NOMO-1 treated with dmso at 0.1 percent for 144 hours (cell line): ENCODE measurements around the gene BST1.
"Not testable (repeated sequence)": the region's sequence is repeated elsewhere in the genome, so short reads cannot be mapped to it uniquely, and the experiment has no call there.

ENCODE experiments used
- DNase-seq: peaks from one replicate; lab custom pipeline; 2025; ENCODE audit not compliant: unreplicated experiment; lab: John Stamatoyannopoulos, UW

Gene BST1

GRCh38 chr4:15742083-15742582, 39.3 kb downstream of the BST1 start:
- no peak for DNase-seq

- DNase-seq, result no peak
Observed at GRCh38 chr4:15742637-15743036, 39.8 kb downstream of the BST1 start.

DNA sequence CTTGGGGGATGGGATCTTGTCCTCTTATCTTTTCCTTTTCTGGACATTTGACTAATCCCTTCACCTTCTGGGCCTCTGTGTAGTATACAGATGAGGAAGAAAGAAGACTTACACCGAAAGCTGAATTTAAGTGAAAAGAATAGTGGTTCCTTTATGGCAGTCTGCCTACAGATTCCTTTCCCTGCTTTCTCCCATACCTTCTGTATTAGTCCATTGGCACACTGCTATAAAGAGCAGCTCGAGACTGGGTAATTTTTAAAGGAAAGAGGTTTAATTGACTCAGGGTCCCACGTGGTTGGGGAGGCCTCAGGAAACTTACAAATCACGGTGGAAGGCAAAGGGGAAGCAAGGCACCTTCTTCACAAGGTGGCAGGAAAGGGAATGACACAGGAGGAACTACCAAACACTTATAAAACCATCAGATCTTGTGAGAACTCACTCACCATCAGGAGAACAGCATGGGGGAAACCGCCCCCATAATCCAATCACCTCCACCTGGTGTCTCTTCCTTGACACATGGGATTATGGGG, 41.2 kb downstream of the BST1 start:
- no peak for DNase-seq

GRCh38 chr4:15746110-15746509, 43.2 kb downstream of the BST1 start:
- DNase-seq, result no peak

- no peak for DNase-seq
Observed at GRCh38 chr4:15749001-15749400, 46.1 kb downstream of the BST1 start.

DNA sequence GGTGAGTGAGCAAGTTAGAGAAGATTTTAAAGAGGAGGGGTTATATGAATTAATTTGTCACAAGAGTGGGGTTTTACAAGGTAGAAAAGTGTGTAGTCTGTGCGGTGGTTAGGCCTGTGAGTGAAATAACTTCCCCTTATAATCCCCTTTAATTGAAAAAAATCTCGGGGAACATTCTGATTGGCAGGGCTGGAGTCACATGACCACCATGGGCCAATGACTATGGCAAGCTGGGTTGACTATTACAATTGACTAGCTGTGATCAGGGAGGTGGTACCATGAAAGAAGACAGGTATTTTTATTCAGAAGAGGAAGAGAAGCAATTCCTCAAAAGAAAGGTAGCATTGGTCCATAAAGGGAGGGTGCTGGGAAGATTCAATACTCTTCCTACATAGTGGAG, 48.3 kb downstream of the BST1 start:
- DNase-seq, result no peak

DNA sequence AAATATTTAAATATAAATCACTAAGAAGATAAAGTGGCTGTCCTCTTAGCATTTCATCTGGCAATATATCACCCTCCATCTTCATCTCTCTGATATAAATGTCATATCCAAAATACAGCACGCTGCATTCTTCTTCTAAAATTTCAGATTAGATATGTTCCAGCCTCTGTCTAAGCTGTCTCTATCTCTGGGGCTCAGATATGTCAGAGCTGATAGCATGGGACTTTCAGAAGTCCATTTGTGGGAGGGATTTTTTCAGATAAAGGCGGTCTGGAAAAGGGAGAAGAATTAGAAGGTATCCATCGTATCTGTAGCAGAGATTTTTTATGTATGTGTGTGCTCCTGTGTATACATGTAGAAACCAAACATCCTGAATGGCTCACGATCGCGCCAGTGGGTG, 50.2 kb downstream of the BST1 start:
- DNase-seq, result no peak

- DNase-seq, result no peak
Observed at GRCh38 chr4:15753786-15754185, 50.9 kb downstream of the BST1 start.

DNA sequence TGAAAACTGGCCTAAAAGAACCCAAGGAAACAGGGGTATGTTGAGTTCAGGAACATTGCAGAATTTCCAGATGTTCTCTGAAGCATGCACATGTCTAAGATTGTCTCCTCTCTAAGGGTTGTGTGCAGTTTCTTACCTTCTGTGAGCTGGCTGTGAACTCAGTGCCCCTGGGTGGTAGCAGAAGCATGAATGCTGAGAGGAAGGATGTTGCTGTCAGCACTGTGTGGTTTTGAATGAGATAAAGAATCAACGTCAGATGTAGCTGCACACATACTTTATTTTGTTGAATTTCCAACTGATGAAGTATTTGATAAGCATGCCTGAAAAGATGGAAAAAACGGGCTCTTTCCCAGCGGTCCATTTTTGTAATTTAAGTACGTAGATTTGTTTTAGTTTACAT, 51.5 kb downstream of the BST1 start:
- no peak for DNase-seq

- DNase-seq, result no peak
Observed at GRCh38 chr4:15755321-15756155, 52.7 kb downstream of the BST1 start.

- peak; percentile 91 for DNase-seq
Observed at GRCh38 chr4:15756361-15756861, 53.5 kb downstream of the BST1 start.

DNA sequence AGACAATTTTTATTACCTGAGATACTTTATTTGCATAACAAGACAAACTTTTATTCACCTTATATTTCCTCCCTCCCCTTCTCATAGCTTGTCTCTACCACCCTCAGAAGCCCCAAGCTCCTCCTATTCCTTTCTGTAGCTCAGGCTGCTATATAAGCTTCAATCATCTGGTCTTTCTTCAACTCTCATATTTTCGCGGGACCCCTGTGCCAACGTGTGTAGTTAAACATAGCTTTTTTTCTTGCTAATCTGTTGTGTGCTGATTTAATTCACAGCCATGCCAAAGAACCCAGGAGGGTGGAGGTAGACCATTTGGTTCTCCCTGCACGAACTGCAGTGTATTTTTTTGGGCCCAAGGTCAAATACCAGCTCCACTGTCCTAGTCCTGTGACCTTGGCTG, 54.2 kb downstream of the BST1 start:
- DNase-seq, result no peak

DNA sequence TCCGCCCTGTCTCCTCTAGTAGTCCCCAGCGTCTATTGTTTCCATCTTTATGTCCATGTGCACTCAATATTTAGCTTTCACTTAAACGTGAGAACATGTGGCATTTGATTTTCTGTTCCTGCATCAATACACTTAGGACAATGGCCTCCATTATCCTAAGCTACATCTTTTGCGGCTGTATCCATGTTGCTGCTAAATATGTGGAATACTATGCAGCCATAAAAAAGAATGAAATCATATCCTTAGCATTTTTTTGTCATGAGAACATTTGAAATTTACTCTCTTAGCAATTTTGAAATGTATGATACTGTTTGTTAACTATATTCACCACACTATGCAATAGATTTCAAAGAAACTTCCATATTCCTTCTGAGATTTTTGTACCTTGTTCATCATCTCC, 55.4 kb downstream of the BST1 start:
- no peak for DNase-seq

- DNase-seq, result not testable (repeated sequence)
Observed at GRCh38 chr4:15762460-15762859, 59.6 kb downstream of the BST1 start.

- no peak for DNase-seq
Observed at GRCh38 chr4:15765391-15765790, 62.5 kb downstream of the BST1 start.

DNA sequence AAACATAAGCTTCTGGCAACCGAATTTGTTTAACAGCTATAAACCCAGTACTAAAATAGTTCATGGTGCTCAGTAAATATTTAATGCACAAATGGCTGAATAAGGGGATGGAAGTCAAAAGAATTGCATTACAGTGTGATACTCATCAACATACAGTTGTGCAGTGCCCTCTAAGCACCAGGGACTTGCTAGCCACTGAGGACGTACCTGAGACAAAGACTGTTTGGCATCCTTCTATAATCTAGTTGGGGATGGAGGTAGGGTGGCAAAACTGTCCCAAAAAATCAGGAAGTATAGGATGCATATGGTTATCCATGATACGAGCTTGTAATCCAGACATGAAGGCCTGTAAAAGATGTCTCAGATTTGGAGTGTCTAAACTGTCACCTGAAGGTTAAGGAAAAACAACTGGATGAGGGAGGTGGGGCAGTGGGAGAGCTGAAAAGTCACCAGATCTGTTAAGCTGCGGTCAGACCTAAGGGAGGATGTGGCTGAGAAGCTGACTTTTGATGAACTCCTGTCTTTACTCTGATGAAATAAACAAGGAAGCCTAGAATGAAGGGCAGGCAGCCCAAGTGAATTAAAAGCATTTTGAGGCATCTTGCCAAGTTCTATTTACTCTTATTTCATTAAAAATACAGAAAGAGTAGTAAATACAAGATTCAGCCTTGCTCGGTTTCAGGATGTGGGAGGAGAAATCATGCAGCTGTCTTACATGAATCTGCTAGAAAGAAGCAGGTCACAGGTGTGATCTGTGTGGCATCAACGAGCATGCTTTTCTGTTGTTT, 63.2 kb downstream of the BST1 start:
- no peak for DNase-seq

GRCh38 chr4:15766821-15767220, 64.0 kb downstream of the BST1 start:
- no peak for DNase-seq

GRCh38 chr4:15769202-15769601, 66.3 kb downstream of the BST1 start:
- no peak for DNase-seq

- no peak for DNase-seq
Observed at GRCh38 chr4:15771216-15772058, 68.6 kb downstream of the BST1 start.

GRCh38 chr4:15774020-15774420, 71.2 kb downstream of the BST1 start:
- no peak for DNase-seq
